ENCODE measurements around the gene CDH23. TPM values are rescaled to one million over a fixed set of nuclear protein-coding genes. Genes with fewer than 3 reads are reported as not detected.

Gene CDH23
- total RNA-seq, 1 experiment from 2014 or later, result 2.9 TPM

- TF ChIP-seq, protein P1, sequence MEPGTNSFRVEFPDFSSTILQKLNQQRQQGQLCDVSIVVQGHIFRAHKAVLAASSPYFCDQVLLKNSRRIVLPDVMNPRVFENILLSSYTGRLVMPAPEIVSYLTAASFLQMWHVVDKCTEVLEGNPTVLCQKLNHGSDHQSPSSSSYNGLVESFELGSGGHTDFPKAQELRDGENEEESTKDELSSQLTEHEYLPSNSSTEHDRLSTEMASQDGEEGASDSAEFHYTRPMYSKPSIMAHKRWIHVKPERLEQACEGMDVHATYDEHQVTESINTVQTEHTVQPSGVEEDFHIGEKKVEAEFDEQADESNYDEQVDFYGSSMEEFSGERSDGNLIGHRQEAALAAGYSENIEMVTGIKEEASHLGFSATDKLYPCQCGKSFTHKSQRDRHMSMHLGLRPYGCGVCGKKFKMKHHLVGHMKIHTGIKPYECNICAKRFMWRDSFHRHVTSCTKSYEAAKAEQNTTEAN (CRISPR knock-in tag; IDR thresholded peaks at IDR 0.05), result no peak
- TF ChIP-seq FOXJ3 (CRISPR knock-in tag; IDR thresholded peaks at IDR 0.05; ENCODE audit: borderline replicate concordance) (no peak), ELF4 (CRISPR knock-in tag; IDR thresholded peaks at IDR 0.05; ENCODE audit: low read depth) (no peak), NR3C1 (CRISPR knock-in tag; conservative IDR thresholded peaks at IDR 0.05; ENCODE audit: low read depth) (no peak), FOXK1 (CRISPR knock-in tag; IDR thresholded peaks at IDR 0.05) (no peak), ZNF532 (CRISPR knock-in tag; IDR thresholded peaks at IDR 0.05; ENCODE audit: borderline replicate concordance) (no peak)
- TF ChIP-seq, protein P2, sequence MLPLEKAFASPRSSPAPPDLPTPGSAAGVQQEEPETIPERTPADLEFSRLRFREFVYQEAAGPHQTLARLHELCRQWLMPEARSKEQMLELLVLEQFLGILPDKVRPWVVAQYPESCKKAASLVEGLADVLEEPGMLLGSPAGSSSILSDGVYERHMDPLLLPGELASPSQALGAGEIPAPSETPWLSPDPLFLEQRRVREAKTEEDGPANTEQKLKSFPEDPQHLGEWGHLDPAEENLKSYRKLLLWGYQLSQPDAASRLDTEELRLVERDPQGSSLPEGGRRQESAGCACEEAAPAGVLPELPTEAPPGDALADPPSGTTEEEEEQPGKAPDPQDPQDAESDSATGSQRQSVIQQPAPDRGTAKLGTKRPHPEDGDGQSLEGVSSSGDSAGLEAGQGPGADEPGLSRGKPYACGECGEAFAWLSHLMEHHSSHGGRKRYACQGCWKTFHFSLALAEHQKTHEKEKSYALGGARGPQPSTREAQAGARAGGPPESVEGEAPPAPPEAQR (CRISPR knock-in tag; IDR thresholded peaks at IDR 0.05), result no peak
These were observed 189.0 kb downstream of the CDH23 start (continued) for GRCh38 chr10:71585564-71586290.

- H3K36me3 Mint-ChIP-seq, result no peaks in the 10 kb centered on the region
- H3K4me3 Mint-ChIP-seq, result no peak overlapping the region
- CTCF ChIA-PET, result interaction anchor here (1.2 to 5.3 kb wide), 4 partner anchors 14 to 158 kb away, joined by 3 to 37 read pairs (median 5); no protein-coding TSS in a partner anchor
- peaks cover 14% of the 10 kb centered on the region for H3K4me1 Mint-ChIP-seq
- H3K9me3 Mint-ChIP-seq, result no peaks in the 10 kb centered on the region
- no peaks in the 10 kb centered on the region; the same call in none of the 2 replicates for H3K27me3 Mint-ChIP-seq (ENCODE audit: low read depth)
- POLR2A ChIA-PET, result interaction anchor here (0.7 kb wide), 1 partner anchor 16 kb away, joined by 3 read pairs; no protein-coding TSS in a partner anchor
- DNase-seq (ENCODE audit: low spot score) (no peak), ATAC-seq (no peak)
- no peak overlapping the region for H3K27ac Mint-ChIP-seq
- TF ChIP-seq FOXK1 (CRISPR knock-in tag; IDR thresholded peaks at IDR 0.05) (no peak), USF1 (CRISPR knock-in tag; IDR thresholded peaks at IDR 0.05) (no peak), AFF4 (CRISPR knock-in tag; IDR thresholded peaks at IDR 0.05; ENCODE audit: borderline replicate concordance) (no peak), NR2C2 (CRISPR knock-in tag; IDR thresholded peaks at IDR 0.05) (no peak), CDX4 (CRISPR knock-in tag; IDR thresholded peaks at IDR 0.05; ENCODE audit: borderline replicate concordance) (no peak), NFYB (CRISPR knock-in tag; conservative IDR thresholded peaks at IDR 0.05; ENCODE audit: low read depth) (no peak)
- TF ChIP-seq, protein P3, sequence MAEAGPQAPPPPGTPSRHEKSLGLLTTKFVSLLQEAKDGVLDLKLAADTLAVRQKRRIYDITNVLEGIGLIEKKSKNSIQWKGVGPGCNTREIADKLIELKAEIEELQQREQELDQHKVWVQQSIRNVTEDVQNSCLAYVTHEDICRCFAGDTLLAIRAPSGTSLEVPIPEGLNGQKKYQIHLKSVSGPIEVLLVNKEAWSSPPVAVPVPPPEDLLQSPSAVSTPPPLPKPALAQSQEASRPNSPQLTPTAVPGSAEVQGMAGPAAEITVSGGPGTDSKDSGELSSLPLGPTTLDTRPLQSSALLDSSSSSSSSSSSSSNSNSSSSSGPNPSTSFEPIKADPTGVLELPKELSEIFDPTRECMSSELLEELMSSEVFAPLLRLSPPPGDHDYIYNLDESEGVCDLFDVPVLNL (CRISPR knock-in tag; IDR thresholded peaks at IDR 0.05; ENCODE audit: borderline replicate concordance, low read depth), result no peak
- TF ChIP-seq, protein P1 (CRISPR knock-in tag; IDR thresholded peaks at IDR 0.05), result no peak
These were observed 191.3 kb downstream of the CDH23 start for GRCh38 chr10:71587941-71588573.

Data from WTC11 (cell line).